Endothelial cell of umbilical vein (primary cell): Measurements from ENCODE around the gene NDUFA12. TPM values are rescaled to one million over a fixed set of nuclear protein-coding genes. Genes with fewer than 3 reads are reported as not detected.

ENCODE experiments used
- BruUV-seq: library from RNA; stranded (reverse); fragments of 400-500 nt; replicated peaks from 2 replicates; lab custom pipeline; 2021; lab: Mats Ljungman, UMichigan
- CTCF ChIA-PET: fragments of 300-600, 350-600 bp; sonication (Branson Sonifier 250); formaldehyde crosslinking; loops from one replicate; lab custom pipeline; 2021; ENCODE audit warnings: antibody characterized with exemption, inconsistent platforms; lab: Charles Lee
- POLR2A ChIA-PET: fragments of 300-600, 350-600 bp; sonication (Branson Sonifier 250); formaldehyde crosslinking; loops from one replicate; lab custom pipeline; 2021; ENCODE audit warnings: antibody characterized with exemption, inconsistent platforms; lab: Charles Lee
- DNase-seq: peaks from one replicate; pipeline ENCODE4 v3.0.0-alpha.2; 2011; ENCODE audit warnings: low read depth, low spot score
- FAIRE-seq: peaks from 2 replicates; lab custom pipeline; 2011; peaks lifted over from hg19 to GRCh38; lab: Jason Lieb, UNC
- H2AFZ ChIP-seq: 2 replicates; pipeline ENCODE4 v1.6.0; 2012; ENCODE audit warnings: low read depth, low read length, control low read depth, inconsistent platforms
- H3K27ac ChIP-seq: 2 replicates; pipeline ENCODE4 v1.5.1; 2011; ENCODE audit warnings: low read depth, mild to moderate bottlenecking, control low read depth, low read length, moderate library complexity; ENCODE audit not compliant: insufficient read depth
- H3K27me3 ChIP-seq, 2 experiments: 2 replicates each; pipeline versions ENCODE4 v1.6.0 to v1.6.1; 2011; ENCODE audit warnings: low read length in 2 of 2, mixed read lengths in 1 of 2; ENCODE audit not compliant: control insufficient read depth in 2 of 2, insufficient read depth in 2 of 2
- H3K36me3 ChIP-seq, 2 experiments: 2 replicates in 1 of 2; 3 replicates in 1 of 2; pipeline ENCODE4 v1.5.1; 2011; ENCODE audit warnings: low read length in 2 of 2, mild to moderate bottlenecking in 1 of 2, moderate library complexity in 1 of 2; ENCODE audit not compliant: control insufficient read depth in 2 of 2, insufficient read depth in 2 of 2; ENCODE audit errors: extremely low read depth in 1 of 2
- H3K4me1 ChIP-seq: 3 replicates; pipeline ENCODE4 v1.5.1; 2011; ENCODE audit warnings: mild to moderate bottlenecking, low read length; ENCODE audit not compliant: control insufficient read depth, insufficient read depth; ENCODE audit errors: extremely low read depth
- H3K4me2 ChIP-seq: 2 replicates; pipeline ENCODE4 v1.6.1; 2011; ENCODE audit warnings: low read length, control low read depth, mixed read lengths; ENCODE audit not compliant: insufficient read depth
- H3K4me3 ChIP-seq, 3 experiments: fragments of 200-600 bp in 1 of 3; sonication (generic), shearing (Covaris generic) in 1 of 3; replicated peaks in 1 of 3; 2 replicates each; pipeline ENCODE4 v1.5.1; 2011 to 2016; ENCODE audit warnings: control low read depth in 3 of 3, low read length in 3 of 3, mild to moderate bottlenecking in 2 of 3, inconsistent platforms in 1 of 3, low read depth in 1 of 3, moderate library complexity in 1 of 3; ENCODE audit not compliant: insufficient read depth in 1 of 3
- H3K79me2 ChIP-seq: 2 replicates; pipeline ENCODE4 v1.6.0; 2012; ENCODE audit warnings: low read length, inconsistent platforms; ENCODE audit not compliant: control insufficient read depth, insufficient read depth
- H3K9ac ChIP-seq: replicated peaks from 2 replicates; pipeline ENCODE3; 2011; ENCODE audit warnings: low read length, control low read depth; ENCODE audit not compliant: insufficient read depth; ENCODE audit errors: extremely low read depth
- H3K9me1 ChIP-seq: replicated peaks from 3 replicates; pipeline ENCODE4 v1.6.0; 2011; ENCODE audit warnings: mild to moderate bottlenecking, low read length; ENCODE audit not compliant: control insufficient read depth, insufficient read depth; ENCODE audit errors: extremely low read depth
- H3K9me3 ChIP-seq: replicated peaks from 2 replicates; pipeline ENCODE4 v1.5.1; 2012; ENCODE audit warnings: low read length, inconsistent platforms; ENCODE audit not compliant: control insufficient read depth, insufficient read depth
- H4K20me1 ChIP-seq: replicated peaks from 2 replicates; pipeline ENCODE3; 2011; ENCODE audit warnings: mild to moderate bottlenecking, low read length; ENCODE audit not compliant: control insufficient read depth, insufficient read depth; ENCODE audit errors: extremely low read depth
- EZH2 ChIP-seq: IDR thresholded peaks from 2 replicates; pipeline ENCODE4 v1.6.1; 2012; ENCODE audit warnings: borderline replicate concordance, low read depth, mild to moderate bottlenecking, moderate library complexity, low read length, inconsistent platforms; ENCODE audit not compliant: severe bottlenecking
- FOS ChIP-seq: IDR thresholded peaks from 2 replicates; pipeline ENCODE4 v1.6.1; 2011; ENCODE audit warnings: mild to moderate bottlenecking, low read length, moderate library complexity, borderline replicate concordance; ENCODE audit not compliant: insufficient read depth
- GATA2 ChIP-seq: IDR thresholded peaks from 2 replicates; pipeline ENCODE4 v1.7.0; 2011; ENCODE audit warnings: low read depth, mild to moderate bottlenecking, moderate library complexity, mixed read lengths, low read length; ENCODE audit not compliant: insufficient read length, insufficient read depth
- JUN ChIP-seq: IDR thresholded peaks from 2 replicates; pipeline ENCODE4 v1.6.1; 2011; ENCODE audit warnings: borderline replicate concordance, low read depth; ENCODE audit not compliant: insufficient read length, insufficient read depth
- MYC ChIP-seq: IDR thresholded peaks from one replicate; pipeline ENCODE4 v1.6.1; 2011; ENCODE audit warnings: mild to moderate bottlenecking, low read depth, low read length
- POLR2A ChIP-seq: IDR thresholded peaks from 2 replicates; pipeline ENCODE4 v1.6.1; 2012; ENCODE audit warnings: low read depth, mild to moderate bottlenecking, control low read depth, low read length
- POLR2AphosphoS5 ChIP-seq: IDR thresholded peaks from 2 replicates; pipeline ENCODE4 v1.6.1; 2012; ENCODE audit warnings: low read depth, mild to moderate bottlenecking, control low read depth, low read length, moderate library complexity; ENCODE audit not compliant: insufficient read depth
- dilution Hi-C: fragments of 300-500 bp; cut with MboI; formaldehyde crosslinking; loops from one replicate; pipeline ENCODE4 v1.15.0; 2019; ENCODE audit warnings: low sequenced_read_pairs; ENCODE audit not compliant: extremely low pct_ligation_motif_present
- intact Hi-C: fragments of 100-400 bp; cut with micrococcal nuclease; formaldehyde crosslinking; loops from one replicate; pipeline ENCODE4 v1.10.0; 2022
- polyA plus RNA-seq, 4 experiments: library from polyadenylated mRNA; depleted of rRNA in 3 of 4; stranded (reverse) in 3 of 4; unstranded in 1 of 4; fragments of >200 nt; gene quantifications; 2 replicates each; pipeline versions ENCODE4 v1.2.1 to v1.2.3, GENCODE V29; 2011 to 2012; ENCODE audit warnings: missing spikeins in 1 of 4
- total RNA-seq: library from RNA; stranded (reverse); gene quantifications from 2 replicates; pipeline ENCODE4 v1.2.3, GENCODE V29; 2021
- TF ChIP-seq, protein P1 (sequence below), 2 donors: IDR thresholded peaks; 1 replicate in 1 of 2; 2 replicates in 1 of 2; pipeline ENCODE4 v1.5.1; 2011; ENCODE audit warnings: low read length in 2 of 2, mild to moderate bottlenecking in 2 of 2, moderate library complexity in 2 of 2, control low read depth in 1 of 2, inconsistent platforms in 1 of 2, low read depth in 1 of 2; ENCODE audit not compliant: insufficient read depth in 1 of 2; ENCODE audit errors: extremely low read depth in 1 of 2
- TF ChIP-seq, protein P2 (sequence below): IDR thresholded peaks from 2 replicates; pipeline ENCODE4 v1.6.1; 2011; ENCODE audit not compliant: insufficient read depth, insufficient read length

NDUFA12 gene
- total and polyA plus RNA-seq, 2 donors (not counting 3 experiments of a cell fraction or from before 2014, with no cell fraction given), result 126 to 184 TPM

DNA sequence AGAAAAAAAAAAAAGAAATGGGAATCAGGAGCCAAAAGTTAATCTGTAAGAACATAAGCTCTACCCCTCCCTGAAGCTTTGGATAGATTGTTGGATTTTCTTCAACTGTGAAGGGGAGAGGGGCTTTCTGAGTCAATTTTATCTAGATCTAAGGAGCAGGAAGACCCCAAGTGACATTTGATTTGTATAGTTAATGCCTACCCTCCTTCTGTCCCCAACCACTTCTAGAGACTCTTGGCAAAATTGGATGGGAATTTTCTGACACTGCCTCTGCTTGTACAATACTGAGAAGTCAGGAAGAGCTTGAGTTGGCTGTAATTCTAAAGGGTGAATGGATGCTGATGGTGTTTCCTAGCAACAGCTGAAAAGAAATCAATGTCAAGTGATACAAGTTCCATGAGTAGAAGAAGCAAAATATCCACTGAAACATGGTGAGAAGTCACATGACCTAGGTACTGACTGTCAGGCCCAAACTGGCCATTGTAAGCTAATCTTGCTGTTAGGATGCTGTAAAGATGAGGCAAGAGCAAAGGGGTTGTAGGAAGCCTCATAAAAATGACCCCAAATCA, 42.2 kb downstream of the NDUFA12 start:
- Histone ChIP-seq H3K79me2 (no peaks in the 10 kb centered on the region), H4K20me1 (no peaks in the 10 kb centered on the region), H3K36me3 (no peaks in the 10 kb centered on the region), H3K27ac (no peak overlapping the region), H3K9me1 (no peaks in the 10 kb centered on the region), H2AFZ (no peak overlapping the region), H3K9ac (no peak overlapping the region), H3K4me3 (no peak overlapping the region), H3K4me1 (no peaks in the 10 kb centered on the region), H3K4me2 (no peak overlapping the region), H3K27me3 (no peaks in the 10 kb centered on the region), H3K9me3 (no peaks in the 10 kb centered on the region)
- intact Hi-C loops (no loop called here), dilution Hi-C loops (no loop called here)
- POLR2A ChIA-PET, result no interaction called here
- no TSS peak for BruUV-seq
- TF ChIP-seq, protein P1, sequence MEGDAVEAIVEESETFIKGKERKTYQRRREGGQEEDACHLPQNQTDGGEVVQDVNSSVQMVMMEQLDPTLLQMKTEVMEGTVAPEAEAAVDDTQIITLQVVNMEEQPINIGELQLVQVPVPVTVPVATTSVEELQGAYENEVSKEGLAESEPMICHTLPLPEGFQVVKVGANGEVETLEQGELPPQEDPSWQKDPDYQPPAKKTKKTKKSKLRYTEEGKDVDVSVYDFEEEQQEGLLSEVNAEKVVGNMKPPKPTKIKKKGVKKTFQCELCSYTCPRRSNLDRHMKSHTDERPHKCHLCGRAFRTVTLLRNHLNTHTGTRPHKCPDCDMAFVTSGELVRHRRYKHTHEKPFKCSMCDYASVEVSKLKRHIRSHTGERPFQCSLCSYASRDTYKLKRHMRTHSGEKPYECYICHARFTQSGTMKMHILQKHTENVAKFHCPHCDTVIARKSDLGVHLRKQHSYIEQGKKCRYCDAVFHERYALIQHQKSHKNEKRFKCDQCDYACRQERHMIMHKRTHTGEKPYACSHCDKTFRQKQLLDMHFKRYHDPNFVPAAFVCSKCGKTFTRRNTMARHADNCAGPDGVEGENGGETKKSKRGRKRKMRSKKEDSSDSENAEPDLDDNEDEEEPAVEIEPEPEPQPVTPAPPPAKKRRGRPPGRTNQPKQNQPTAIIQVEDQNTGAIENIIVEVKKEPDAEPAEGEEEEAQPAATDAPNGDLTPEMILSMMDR (IDR thresholded peaks at IDR 0.05; ENCODE audit: extremely low read depth in 1 of 2, insufficient read depth in 1 of 2, low read depth in 1 of 2, low read length in 2 of 2), result no peak
- TF ChIP-seq, protein P2, sequence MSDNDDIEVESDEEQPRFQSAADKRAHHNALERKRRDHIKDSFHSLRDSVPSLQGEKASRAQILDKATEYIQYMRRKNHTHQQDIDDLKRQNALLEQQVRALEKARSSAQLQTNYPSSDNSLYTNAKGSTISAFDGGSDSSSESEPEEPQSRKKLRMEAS, result no peak
- TF ChIP-seq POLR2AphosphoS5 (no peak), MYC (no peak)
- CTCF ChIA-PET, result interaction anchor here (2.3 kb wide), 1 partner anchor 12 kb away, joined by 10 read pairs; no protein-coding TSS in a partner anchor
- DNase-seq, result no peak
- FAIRE-seq, result no peak

DNA sequence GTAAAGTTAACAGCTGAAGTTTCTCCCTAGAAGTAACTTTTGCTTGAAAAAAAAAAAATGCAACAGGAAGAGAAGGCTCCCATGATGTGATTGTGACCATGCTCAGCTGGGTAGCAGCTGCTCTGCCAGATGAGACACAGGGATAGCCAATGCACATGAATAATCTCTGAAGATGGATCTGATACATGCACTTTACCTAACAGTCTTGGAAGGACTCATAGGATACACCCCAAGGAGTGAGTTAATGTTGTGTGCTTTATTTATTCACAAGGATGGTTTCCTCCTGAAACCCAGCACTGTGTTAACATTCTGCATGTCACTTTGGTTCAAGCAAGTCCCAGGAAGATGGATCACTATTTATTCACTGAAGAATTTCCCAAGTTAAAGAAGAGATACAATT, 46.5 kb downstream of the NDUFA12 start:
- intact Hi-C loops (no loop called here), dilution Hi-C loops (no loop called here)
- no peak overlapping the region for H3K4me3 ChIP-seq
- no TSS peak for BruUV-seq
- no peaks in the 10 kb centered on the region for H3K9me1 ChIP-seq
- H3K79me2 ChIP-seq, result no peaks in the 10 kb centered on the region
- TF ChIP-seq FOS (no peak), JUN (no peak), MYC (no peak), EZH2 (no peak), POLR2AphosphoS5 (no peak), GATA2 (no peak), POLR2A (no peak)
- TF ChIP-seq, protein P1 (IDR thresholded peaks at IDR 0.05; ENCODE audit: extremely low read depth in 1 of 2, insufficient read depth in 1 of 2, low read depth in 1 of 2, low read length in 2 of 2), result no peak
- TF ChIP-seq, protein P2, result no peak
- no peaks in the 10 kb centered on the region for H3K27me3 ChIP-seq
- ChIA-PET CTCF (no interaction called here), POLR2A (no interaction called here)
- H3K9ac ChIP-seq, result no peak overlapping the region
- no peaks in the 10 kb centered on the region for H4K20me1 ChIP-seq
- no peak overlapping the region for H2AFZ ChIP-seq
- H3K27ac ChIP-seq, result no peak overlapping the region
- H3K4me1 ChIP-seq, result peaks cover 10% of the 10 kb centered on the region
- H3K36me3 ChIP-seq, result no peaks in the 10 kb centered on the region
- no peaks in the 10 kb centered on the region for H3K9me3 ChIP-seq
- H3K4me2 ChIP-seq, result no peak overlapping the region
- DNase-seq, result no peak
- FAIRE-seq, result no peak
